Endodermal cell (in vitro differentiated cells): Measurements from ENCODE around the gene RBKS. TPM values are rescaled to one million over a fixed set of nuclear protein-coding genes. Genes with fewer than 3 reads are reported as not detected.

Experiments
- DNase-seq: peaks from one replicate; pipeline ENCODE4 v3.0.0-alpha.2; 2017
- H3K27ac ChIP-seq: 2 replicates; pipeline ENCODE4 v1.5.1; 2013; ENCODE audit warnings: mild to moderate bottlenecking, low read depth, low read length, moderate library complexity
- H3K27me3 ChIP-seq: 2 replicates; pipeline ENCODE4 v1.6.1; 2013; ENCODE audit warnings: mild to moderate bottlenecking, low read length, moderate library complexity; ENCODE audit not compliant: insufficient read depth, control insufficient read depth, poor library complexity, severe bottlenecking
- H3K36me3 ChIP-seq: 2 replicates; pipeline ENCODE4 v1.7.0; 2013; ENCODE audit warnings: mild to moderate bottlenecking, low read length, moderate library complexity; ENCODE audit not compliant: control insufficient read depth, insufficient read depth
- H3K4me1 ChIP-seq: one replicate; pipeline ENCODE4 v1.7.0; 2013; ENCODE audit warnings: low read length; ENCODE audit not compliant: control insufficient read depth, insufficient read depth
- H3K4me3 ChIP-seq: 2 replicates; pipeline ENCODE4 v1.5.1; 2013; ENCODE audit warnings: mild to moderate bottlenecking, low read length, moderate library complexity
- H3K9ac ChIP-seq: 2 replicates; pipeline ENCODE4 v1.6.1; 2013; ENCODE audit warnings: mild to moderate bottlenecking, low read length, moderate library complexity; ENCODE audit not compliant: poor library complexity, severe bottlenecking; ENCODE audit errors: extremely low read depth
- H3K9me3 ChIP-seq: 2 replicates; pipeline ENCODE4 v1.6.1; 2013; ENCODE audit warnings: mild to moderate bottlenecking, low read length, moderate library complexity; ENCODE audit not compliant: control insufficient read depth
- H3K27ac Mint-ChIP-seq: 2 replicates; pipeline ENCODE4 v1.8.0; 2020; ENCODE audit warnings: mixed read lengths
- H3K27me3 Mint-ChIP-seq: 2 replicates; pipeline ENCODE4 v1.8.0; 2021; ENCODE audit warnings: mild to moderate bottlenecking, mixed read lengths; ENCODE audit not compliant: insufficient read depth
- H3K36me3 Mint-ChIP-seq: 2 replicates; pipeline ENCODE4 v1.8.0; 2020; ENCODE audit warnings: low read depth, mixed read lengths
- H3K4me1 Mint-ChIP-seq: 2 replicates; pipeline ENCODE4 v1.8.0; 2020; ENCODE audit warnings: mixed read lengths
- H3K4me3 Mint-ChIP-seq: 2 replicates; pipeline ENCODE4 v1.8.0; 2020; ENCODE audit warnings: mild to moderate bottlenecking, moderate library complexity, mixed read lengths
- H3K9me3 Mint-ChIP-seq: 2 replicates; pipeline ENCODE4 v1.8.0; 2020; ENCODE audit warnings: mild to moderate bottlenecking, mixed read lengths
- WGBS, 2 experiments: methylation state at CpG; one replicate each; pipeline versions ENCODE4 v1.1.5 to v1.1.7; 2013; ENCODE audit warnings: missing lambda C conversion rate in 2 of 2, mixed read lengths in 1 of 2; ENCODE audit not compliant: insufficient coverage in 1 of 2, insufficient read length in 1 of 2; 5-methylcytosine and 5-hydroxymethylcytosine counted together
- total RNA-seq, 2 donors: library from RNA; stranded (reverse); fragmentation: NEBNext Ultra II Directional in 1 of 2; extraction: Animal tissue kit (Norgen Biotek cat#: 25700) in 1 of 2; gene quantifications; 2 replicates in 1 of 2; 3 replicates in 1 of 2; pipeline ENCODE4 v1.2.1, GENCODE V29; 2021
- TF ChIP-seq, protein P1 (sequence below): fragments of 200-600 bp; sonication (generic); conservative IDR thresholded peaks from 2 replicates; pipeline ENCODE4 v1.5.0; 2021; ENCODE audit warnings: antibody characterized with exemption, mild to moderate bottlenecking

RBKS gene
- total RNA-seq, 2 donors from 2014 or later = 4.4 to 4.9 TPM

GRCh38 chr2:27803046-27803445, 87.1 kb downstream of the RBKS start:
- Mint-ChIP-seq H3K4me3 (no peak overlapping the region), H3K36me3 (no peaks in the 10 kb centered on the region), H3K27ac (no peak overlapping the region), H3K4me1 (no peaks in the 10 kb centered on the region), H3K27me3 (no peaks in the 10 kb centered on the region), H3K9me3 (no peaks in the 10 kb centered on the region)
- TF ChIP-seq, protein P1, sequence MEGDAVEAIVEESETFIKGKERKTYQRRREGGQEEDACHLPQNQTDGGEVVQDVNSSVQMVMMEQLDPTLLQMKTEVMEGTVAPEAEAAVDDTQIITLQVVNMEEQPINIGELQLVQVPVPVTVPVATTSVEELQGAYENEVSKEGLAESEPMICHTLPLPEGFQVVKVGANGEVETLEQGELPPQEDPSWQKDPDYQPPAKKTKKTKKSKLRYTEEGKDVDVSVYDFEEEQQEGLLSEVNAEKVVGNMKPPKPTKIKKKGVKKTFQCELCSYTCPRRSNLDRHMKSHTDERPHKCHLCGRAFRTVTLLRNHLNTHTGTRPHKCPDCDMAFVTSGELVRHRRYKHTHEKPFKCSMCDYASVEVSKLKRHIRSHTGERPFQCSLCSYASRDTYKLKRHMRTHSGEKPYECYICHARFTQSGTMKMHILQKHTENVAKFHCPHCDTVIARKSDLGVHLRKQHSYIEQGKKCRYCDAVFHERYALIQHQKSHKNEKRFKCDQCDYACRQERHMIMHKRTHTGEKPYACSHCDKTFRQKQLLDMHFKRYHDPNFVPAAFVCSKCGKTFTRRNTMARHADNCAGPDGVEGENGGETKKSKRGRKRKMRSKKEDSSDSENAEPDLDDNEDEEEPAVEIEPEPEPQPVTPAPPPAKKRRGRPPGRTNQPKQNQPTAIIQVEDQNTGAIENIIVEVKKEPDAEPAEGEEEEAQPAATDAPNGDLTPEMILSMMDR = no peak
- H3K27me3 ChIP-seq = no peaks in the 10 kb centered on the region
- H3K9me3 ChIP-seq = no peaks in the 10 kb centered on the region
- no peaks in the 10 kb centered on the region for H3K36me3 ChIP-seq
- H3K9ac ChIP-seq = no peak overlapping the region
- H3K4me3 ChIP-seq = no peak overlapping the region
- WGBS, 2 experiments = 94 to 100% methylated on average over 1 to 2 of the region's 2 CpGs
- H3K4me1 ChIP-seq = no peaks in the 10 kb centered on the region
- no peak overlapping the region for H3K27ac ChIP-seq
- DNase-seq = no peak

DNA sequence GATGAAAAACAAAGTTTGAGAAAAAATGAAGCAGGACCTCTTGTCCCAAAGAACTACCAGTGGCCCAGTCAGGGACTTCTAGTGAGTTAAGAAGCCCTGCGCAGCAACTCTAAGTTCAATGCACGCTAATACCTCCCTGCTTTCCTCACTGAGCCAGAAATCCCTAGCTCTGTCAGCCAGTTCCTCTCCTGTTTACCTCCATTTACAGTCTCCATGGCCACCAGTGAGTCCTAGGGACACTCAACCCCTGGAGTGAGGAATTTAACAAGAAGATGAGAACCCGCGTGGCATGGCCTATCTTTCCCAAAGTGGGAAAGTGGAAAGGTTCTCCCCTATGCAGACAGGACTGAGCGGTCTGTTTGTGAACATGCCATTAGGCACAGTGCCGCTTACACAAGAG, 87.6 kb downstream of the RBKS start:
- no peaks in the 10 kb centered on the region for H3K36me3 Mint-ChIP-seq
- no peaks in the 10 kb centered on the region for H3K9me3 Mint-ChIP-seq
- Histone ChIP-seq H3K9me3 (no peaks in the 10 kb centered on the region), H3K4me1 (no peaks in the 10 kb centered on the region), H3K36me3 (no peaks in the 10 kb centered on the region), H3K4me3 (no peak overlapping the region), H3K9ac (no peak overlapping the region), H3K27ac (no peak overlapping the region), H3K27me3 (no peaks in the 10 kb centered on the region)
- H3K4me3 Mint-ChIP-seq = no peak overlapping the region
- no peaks in the 10 kb centered on the region for H3K27me3 Mint-ChIP-seq
- 95 to 100% methylated on average over 4 to 6 of the region's 6 CpGs for WGBS, 2 experiments
- DNase-seq = no peak
- TF ChIP-seq, protein P1 = no peak
- no peaks in the 10 kb centered on the region for H3K4me1 Mint-ChIP-seq
- H3K27ac Mint-ChIP-seq = no peak overlapping the region

DNA sequence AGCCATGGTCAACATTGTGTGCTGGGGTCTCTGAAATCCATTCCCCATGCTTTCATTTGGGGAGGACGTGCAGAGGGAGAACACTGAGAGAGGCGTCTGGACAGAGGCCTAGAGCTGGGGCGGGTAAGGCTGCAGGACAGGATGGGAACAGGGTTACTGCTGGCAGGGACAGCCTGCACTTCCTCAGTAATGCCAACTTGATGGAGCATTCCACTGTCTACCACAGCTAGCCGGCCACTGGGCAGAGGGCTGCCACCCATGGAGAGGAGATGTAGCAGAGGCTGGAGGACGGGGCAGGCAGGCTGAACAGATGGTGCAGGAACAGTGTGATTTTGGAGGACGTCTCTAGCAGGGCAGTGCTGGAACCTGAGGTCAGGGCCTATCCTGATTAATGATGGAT, 89.3 kb downstream of the RBKS start:
- no peak overlapping the region for H3K4me3 Mint-ChIP-seq
- DNase-seq = no peak
- H3K9ac ChIP-seq = no peak overlapping the region
- 90 to 92% methylated on average over 6 of the region's 6 CpGs for whole genome bisulfite sequencing, 2 experiments
- H3K36me3 Mint-ChIP-seq = no peaks in the 10 kb centered on the region
- H3K9me3 Mint-ChIP-seq = no peaks in the 10 kb centered on the region
- H3K4me1 Mint-ChIP-seq = no peaks in the 10 kb centered on the region
- H3K4me1 ChIP-seq = no peaks in the 10 kb centered on the region
- H3K9me3 ChIP-seq = no peaks in the 10 kb centered on the region
- TF ChIP-seq, protein P1 = no peak
- peaks cover 2% of the 10 kb centered on the region for H3K27me3 Mint-ChIP-seq
- no peak overlapping the region for H3K4me3 ChIP-seq
- H3K27ac ChIP-seq = no peak overlapping the region
- no peaks in the 10 kb centered on the region for H3K36me3 ChIP-seq
- H3K27me3 ChIP-seq = no peaks in the 10 kb centered on the region
- no peak overlapping the region for H3K27ac Mint-ChIP-seq
